ENCODE results near the gene TRIP11.

Gene TRIP11

GRCh38 chr14:91940209-91940608 is 99.7 kb downstream of the TRIP11 start:
- no peaks in the 10 kb centered on the region for H3K9me3 ChIP-seq (ENCODE audit: control insufficient read depth in 2 of 2, low read length in 2 of 2)
- H3K4me3 ChIP-seq (ENCODE audit: low read length in 2 of 2) = no peak overlapping the region
- no peak overlapping the region for H3K27ac ChIP-seq (ENCODE audit: low read depth in 2 of 2, low read length in 2 of 2)
- peaks cover 2% of the 10 kb centered on the region in 2 donors for H3K27me3 ChIP-seq (ENCODE audit: control insufficient read depth in 2 of 2, insufficient read depth in 2 of 2, low read length in 2 of 2)
- H3K36me3 ChIP-seq (ENCODE audit: control insufficient read depth in 2 of 2, insufficient read depth in 2 of 2, low read length in 2 of 2) = no peaks in the 10 kb centered on the region
- H3K9ac ChIP-seq (ENCODE audit: low read depth in 1 of 2, low read length in 2 of 2) = no peak overlapping the region
- H3K4me1 ChIP-seq (ENCODE audit: control insufficient read depth in 2 of 2, insufficient read depth in 2 of 2, low read length in 2 of 2) = no peaks in the 10 kb centered on the region

GRCh38 chr14:91935586-91935985 is 104.3 kb downstream of the TRIP11 start:
- no peak overlapping the region for H3K4me3 ChIP-seq (ENCODE audit: low read length in 2 of 2)
- H3K9ac ChIP-seq (ENCODE audit: low read depth in 1 of 2, low read length in 2 of 2) = no peak overlapping the region
- H3K9me3 ChIP-seq (ENCODE audit: control insufficient read depth in 2 of 2, low read length in 2 of 2) = no peaks in the 10 kb centered on the region
- H3K36me3 ChIP-seq (ENCODE audit: control insufficient read depth in 2 of 2, insufficient read depth in 2 of 2, low read length in 2 of 2) = no peaks in the 10 kb centered on the region
- H3K27ac ChIP-seq (ENCODE audit: low read depth in 2 of 2, low read length in 2 of 2) = no peak overlapping the region
- no peaks in the 10 kb centered on the region for H3K27me3 ChIP-seq (ENCODE audit: control insufficient read depth in 2 of 2, insufficient read depth in 2 of 2, low read length in 2 of 2)
- no peaks in the 10 kb centered on the region for H3K4me1 ChIP-seq (ENCODE audit: control insufficient read depth in 2 of 2, insufficient read depth in 2 of 2, low read length in 2 of 2)

- Histone ChIP-seq H3K9me3 (ENCODE audit: control insufficient read depth in 2 of 2, low read length in 2 of 2) (no peaks in the 10 kb centered on the region), H3K27me3 (ENCODE audit: control insufficient read depth in 2 of 2, insufficient read depth in 2 of 2, low read length in 2 of 2) (no peaks in the 10 kb centered on the region), H3K9ac (ENCODE audit: low read depth in 1 of 2, low read length in 2 of 2) (no peak overlapping the region), H3K27ac (ENCODE audit: low read depth in 2 of 2, low read length in 2 of 2) (no peak overlapping the region), H3K36me3 (ENCODE audit: control insufficient read depth in 2 of 2, insufficient read depth in 2 of 2, low read length in 2 of 2) (no peaks in the 10 kb centered on the region), H3K4me3 (ENCODE audit: low read length in 2 of 2) (no peak overlapping the region), H3K4me1 (ENCODE audit: control insufficient read depth in 2 of 2, insufficient read depth in 2 of 2, low read length in 2 of 2) (no peaks in the 10 kb centered on the region)
Observed at GRCh38 chr14:91934554-91935285, 105.1 kb downstream of the TRIP11 start.

- Histone ChIP-seq H3K27ac (ENCODE audit: low read depth in 2 of 2, low read length in 2 of 2) (no peak overlapping the region), H3K4me1 (ENCODE audit: control insufficient read depth in 2 of 2, insufficient read depth in 2 of 2, low read length in 2 of 2) (no peaks in the 10 kb centered on the region), H3K36me3 (ENCODE audit: control insufficient read depth in 2 of 2, insufficient read depth in 2 of 2, low read length in 2 of 2) (no peaks in the 10 kb centered on the region), H3K27me3 (ENCODE audit: control insufficient read depth in 2 of 2, insufficient read depth in 2 of 2, low read length in 2 of 2) (no peaks in the 10 kb centered on the region), H3K9me3 (ENCODE audit: control insufficient read depth in 2 of 2, low read length in 2 of 2) (no peaks in the 10 kb centered on the region), H3K4me3 (ENCODE audit: low read length in 2 of 2) (no peak overlapping the region), H3K9ac (ENCODE audit: low read depth in 1 of 2, low read length in 2 of 2) (no peak overlapping the region)
Observed at GRCh38 chr14:91931478-91932088, 108.3 kb downstream of the TRIP11 start.

- no peaks in the 10 kb centered on the region for H3K4me1 ChIP-seq (ENCODE audit: control insufficient read depth in 2 of 2, insufficient read depth in 2 of 2, low read length in 2 of 2)
Observed at GRCh38 chr14:91929700-91930099, 110.2 kb downstream of the TRIP11 start.

GRCh38 chr14:91927800-91928199 is 112.1 kb downstream of the TRIP11 start:
- Histone ChIP-seq H3K36me3 (ENCODE audit: control insufficient read depth in 2 of 2, insufficient read depth in 2 of 2, low read length in 2 of 2) (no peaks in the 10 kb centered on the region), H3K4me3 (ENCODE audit: low read length in 2 of 2) (no peak overlapping the region), H3K27me3 (ENCODE audit: control insufficient read depth in 2 of 2, insufficient read depth in 2 of 2, low read length in 2 of 2) (no peaks in the 10 kb centered on the region), H3K9me3 (ENCODE audit: control insufficient read depth in 2 of 2, low read length in 2 of 2) (no peaks in the 10 kb centered on the region), H3K4me1 (ENCODE audit: control insufficient read depth in 2 of 2, insufficient read depth in 2 of 2, low read length in 2 of 2) (no peaks in the 10 kb centered on the region), H3K9ac (ENCODE audit: low read depth in 1 of 2, low read length in 2 of 2) (no peak overlapping the region), H3K27ac (ENCODE audit: low read depth in 2 of 2, low read length in 2 of 2) (no peak overlapping the region)

More at GRCh38 chr14:91929700-91930099, 110.2 kb downstream of the TRIP11 start:
- H3K9me3 ChIP-seq (ENCODE audit: control insufficient read depth in 2 of 2, low read length in 2 of 2) = no peaks in the 10 kb centered on the region
- H3K4me3 ChIP-seq (ENCODE audit: low read length in 2 of 2) = no peak overlapping the region
- no peaks in the 10 kb centered on the region for H3K27me3 ChIP-seq (ENCODE audit: control insufficient read depth in 2 of 2, insufficient read depth in 2 of 2, low read length in 2 of 2)
- H3K27ac ChIP-seq (ENCODE audit: low read depth in 2 of 2, low read length in 2 of 2) = no peak overlapping the region
- no peaks in the 10 kb centered on the region for H3K36me3 ChIP-seq (ENCODE audit: control insufficient read depth in 2 of 2, insufficient read depth in 2 of 2, low read length in 2 of 2)
- no peak overlapping the region for H3K9ac ChIP-seq (ENCODE audit: low read depth in 1 of 2, low read length in 2 of 2)

- no peak overlapping the region for H3K9ac ChIP-seq (ENCODE audit: low read depth in 1 of 2, low read length in 2 of 2)
- no peaks in the 10 kb centered on the region for H3K36me3 ChIP-seq (ENCODE audit: control insufficient read depth in 2 of 2, insufficient read depth in 2 of 2, low read length in 2 of 2)
- no peak overlapping the region for H3K27ac ChIP-seq (ENCODE audit: low read depth in 2 of 2, low read length in 2 of 2)
- no peaks in the 10 kb centered on the region for H3K9me3 ChIP-seq (ENCODE audit: control insufficient read depth in 2 of 2, low read length in 2 of 2)
- no peak overlapping the region for H3K4me3 ChIP-seq (ENCODE audit: low read length in 2 of 2)
- no peaks in the 10 kb centered on the region for H3K27me3 ChIP-seq (ENCODE audit: control insufficient read depth in 2 of 2, insufficient read depth in 2 of 2, low read length in 2 of 2)
- no peaks in the 10 kb centered on the region for H3K4me1 ChIP-seq (ENCODE audit: control insufficient read depth in 2 of 2, insufficient read depth in 2 of 2, low read length in 2 of 2)
Observed at GRCh38 chr14:91927191-91927590, 112.7 kb downstream of the TRIP11 start.

- H3K4me3 ChIP-seq (ENCODE audit: low read length in 2 of 2) = no peak overlapping the region
- H3K36me3 ChIP-seq (ENCODE audit: control insufficient read depth in 2 of 2, insufficient read depth in 2 of 2, low read length in 2 of 2) = no peaks in the 10 kb centered on the region
- H3K9ac ChIP-seq (ENCODE audit: low read depth in 1 of 2, low read length in 2 of 2) = no peak overlapping the region
- no peaks in the 10 kb centered on the region for H3K27me3 ChIP-seq (ENCODE audit: control insufficient read depth in 2 of 2, insufficient read depth in 2 of 2, low read length in 2 of 2)
- no peaks in the 10 kb centered on the region for H3K9me3 ChIP-seq (ENCODE audit: control insufficient read depth in 2 of 2, low read length in 2 of 2)
- no peaks in the 10 kb centered on the region for H3K4me1 ChIP-seq (ENCODE audit: control insufficient read depth in 2 of 2, insufficient read depth in 2 of 2, low read length in 2 of 2)
- no peak overlapping the region for H3K27ac ChIP-seq (ENCODE audit: low read depth in 2 of 2, low read length in 2 of 2)
Observed at GRCh38 chr14:91926131-91926890, 113.5 kb downstream of the TRIP11 start.

- Histone ChIP-seq H3K36me3 (ENCODE audit: control insufficient read depth in 2 of 2, insufficient read depth in 2 of 2, low read length in 2 of 2) (no peaks in the 10 kb centered on the region), H3K9ac (ENCODE audit: low read depth in 1 of 2, low read length in 2 of 2) (no peak overlapping the region), H3K9me3 (ENCODE audit: control insufficient read depth in 2 of 2, low read length in 2 of 2) (no peaks in the 10 kb centered on the region), H3K27ac (ENCODE audit: low read depth in 2 of 2, low read length in 2 of 2) (no peak overlapping the region), H3K4me1 (ENCODE audit: control insufficient read depth in 2 of 2, insufficient read depth in 2 of 2, low read length in 2 of 2) (no peaks in the 10 kb centered on the region), H3K27me3 (ENCODE audit: control insufficient read depth in 2 of 2, insufficient read depth in 2 of 2, low read length in 2 of 2) (no peaks in the 10 kb centered on the region), H3K4me3 (ENCODE audit: low read length in 2 of 2) (no peak overlapping the region)
Observed at GRCh38 chr14:91925727-91926121, 114.1 kb downstream of the TRIP11 start.

GRCh38 chr14:91925001-91925726 is 114.7 kb downstream of the TRIP11 start:
- no peaks in the 10 kb centered on the region for H3K4me1 ChIP-seq (ENCODE audit: control insufficient read depth in 2 of 2, insufficient read depth in 2 of 2, low read length in 2 of 2)
- no peaks in the 10 kb centered on the region for H3K9me3 ChIP-seq (ENCODE audit: control insufficient read depth in 2 of 2, low read length in 2 of 2)
- H3K36me3 ChIP-seq (ENCODE audit: control insufficient read depth in 2 of 2, insufficient read depth in 2 of 2, low read length in 2 of 2) = no peaks in the 10 kb centered on the region
- H3K27me3 ChIP-seq (ENCODE audit: control insufficient read depth in 2 of 2, insufficient read depth in 2 of 2, low read length in 2 of 2) = no peaks in the 10 kb centered on the region
- no peak overlapping the region for H3K27ac ChIP-seq (ENCODE audit: low read depth in 2 of 2, low read length in 2 of 2)
- no peak overlapping the region for H3K4me3 ChIP-seq (ENCODE audit: low read length in 2 of 2)
- no peak overlapping the region for H3K9ac ChIP-seq (ENCODE audit: low read depth in 1 of 2, low read length in 2 of 2)

Data from mucosa of rectum (tissue), 2 donors.